Upper lobe of left lung (tissue), 6 donors: ENCODE data around the gene NEUROG3. TPM values are rescaled to one million over a fixed set of nuclear protein-coding genes. Genes with fewer than 3 reads are reported as not detected.

Experiments
- ATAC-seq, 2 donors: fragments of 200-7000 bp; cut with Tn5 transposase; one replicate each; pipeline ENCODE4 v1.9.1; 2022; ENCODE audit warnings: mild to moderate bottlenecking in 2 of 2, moderate library complexity in 2 of 2; ENCODE audit not compliant: low FRiP score in 2 of 2
- DNase-seq, 2 donors: peaks; one replicate each; pipeline ENCODE4 v3.0.0-alpha.2; 2019 to 2020
- H3K27ac ChIP-seq, 4 donors: fragments of 200-600 bp; sonication (generic); one replicate each; pipeline ENCODE4 v1.5.1; 2016 to 2019
- H3K27me3 ChIP-seq, 4 donors: fragments of 200-600 bp; sonication (generic); one replicate each; pipeline ENCODE4 v1.5.1; 2017 to 2019
- H3K36me3 ChIP-seq, 4 donors: fragments of 200-600 bp; sonication (generic); one replicate each; pipeline ENCODE4 v1.5.1; 2016 to 2019
- H3K4me1 ChIP-seq, 4 donors: fragments of 200-600 bp; sonication (generic); one replicate each; pipeline ENCODE4 v1.5.1; 2018 to 2019
- H3K4me3 ChIP-seq, 4 donors: fragments of 200-600 bp; sonication (generic); one replicate each; pipeline ENCODE4 v1.5.1; 2017 to 2019; ENCODE audit warnings: mild to moderate bottlenecking in 2 of 4, moderate library complexity in 1 of 4
- H3K9me3 ChIP-seq, 4 donors: fragments of 200-600 bp; sonication (generic); one replicate each; pipeline ENCODE4 v1.5.1; 2018 to 2019
- EP300 ChIP-seq, 4 donors: sonication (generic); formaldehyde crosslinking; IDR thresholded peaks; one replicate each; pipeline ENCODE4 v1.5.1; 2017; ENCODE audit warnings: antibody characterized with exemption in 4 of 4, control low read depth in 2 of 4
- POLR2A ChIP-seq, 4 donors: fragments of 450-650 bp; IDR thresholded peaks; one replicate each; pipeline ENCODE4 v1.5.1; 2016 to 2017; ENCODE audit warnings: antibody characterized with exemption in 4 of 4, mild to moderate bottlenecking in 2 of 4
- POLR2AphosphoS5 ChIP-seq, 2 donors: sonication (generic); formaldehyde crosslinking; IDR thresholded peaks; one replicate each; pipeline ENCODE4 v1.5.1; 2017; ENCODE audit warnings: antibody characterized with exemption in 2 of 2
- whole genome bisulfite sequencing, 2 donors: methylation state at CpG; one replicate each; pipeline ENCODE4 v1.1.5; 2017 to 2018; 5-methylcytosine and 5-hydroxymethylcytosine counted together
- total RNA-seq, 6 donors: library from RNA; depleted of rRNA in 4 of 6; stranded (reverse); fragments of >200 nt in 4 of 6; gene quantifications; one replicate each; pipeline versions ENCODE4 v1.1.0 to v1.2.1, GENCODE V29; 2016 to 2021
- TF ChIP-seq, protein P1 (sequence below), 6 experiments: fragments of 450-650 bp in 4 of 6; fragments of 200-600 bp in 2 of 6; sonication (generic) in 2 of 6; IDR thresholded peaks; one replicate each; pipeline ENCODE4 v1.5.1; 2016 to 2019; ENCODE audit warnings: antibody characterized with exemption in 6 of 6
- donor health status: DM: no; HTN: no; CAD: no; lungs with moderate emphysema.
- donor health status: DM: no; HTN: yes; CAD: no; lungs with severe emphysema.

Gene NEUROG3
- total RNA-seq, 6 donors from 2014 or later = not detected

DNA sequence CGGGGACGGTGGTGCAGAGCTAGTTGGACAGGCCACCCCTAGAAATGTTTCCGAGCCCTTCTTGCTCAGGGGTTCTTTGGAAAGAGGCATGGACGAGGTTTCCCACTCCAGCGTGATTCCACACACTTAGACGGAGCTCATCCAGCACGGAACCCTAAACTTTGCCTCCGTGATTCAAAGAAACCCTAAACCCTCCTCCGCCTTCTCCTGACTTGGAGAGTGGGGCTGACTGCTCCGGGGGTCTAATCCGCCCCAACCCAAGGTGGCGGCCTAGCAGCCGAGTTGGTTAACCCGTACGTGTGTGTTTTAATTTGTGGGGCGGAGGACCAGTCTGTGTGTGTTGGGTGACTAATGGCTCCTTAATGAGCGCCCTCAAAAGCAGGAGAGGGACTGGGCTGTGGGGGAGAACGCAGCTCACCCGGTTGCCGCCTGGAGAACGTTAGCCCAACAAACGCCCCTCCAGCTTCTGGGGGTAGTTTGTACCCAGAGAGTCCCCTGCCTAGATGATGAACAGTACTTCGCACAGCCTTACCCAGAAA, 3.8 kb downstream of the NEUROG3 start:
- Histone ChIP-seq H3K27ac (no peak overlapping the region), H3K27me3 (peaks cover 2 to 49% (median 25%) of the 10 kb centered on the region in 4 donors), H3K4me3 (no peak overlapping the region), H3K36me3 (no peaks in the 10 kb centered on the region), H3K9me3 (no peaks in the 10 kb centered on the region), H3K4me1 (peaks cover 13 to 29% (median 18%) of the 10 kb centered on the region in 4 donors)
- ATAC-seq = no peak
- no peak for DNase-seq
- TF ChIP-seq POLR2A (IDR thresholded peaks at IDR 0.05) (no peak), EP300 (IDR thresholded peaks at IDR 0.05) (no peak)
- WGBS, 2 donors = 2 to 5% methylated on average over 7 to 22 of the region's 23 CpGs

- no peak for ATAC-seq
- Histone ChIP-seq H3K27me3 (peaks cover 2 to 44% (median 22%) of the 10 kb centered on the region in 4 donors), H3K4me1 (peaks cover 13 to 21% (median 16%) of the 10 kb centered on the region in 4 donors), H3K36me3 (no peaks in the 10 kb centered on the region), H3K9me3 (no peaks in the 10 kb centered on the region), H3K4me3 (no peak overlapping the region), H3K27ac (no peak overlapping the region)
- TF ChIP-seq EP300 (IDR thresholded peaks at IDR 0.05) (no peak), POLR2A (IDR thresholded peaks at IDR 0.05) (no peak), POLR2AphosphoS5 (IDR thresholded peaks at IDR 0.05) (no peak)
- TF ChIP-seq, protein P1, sequence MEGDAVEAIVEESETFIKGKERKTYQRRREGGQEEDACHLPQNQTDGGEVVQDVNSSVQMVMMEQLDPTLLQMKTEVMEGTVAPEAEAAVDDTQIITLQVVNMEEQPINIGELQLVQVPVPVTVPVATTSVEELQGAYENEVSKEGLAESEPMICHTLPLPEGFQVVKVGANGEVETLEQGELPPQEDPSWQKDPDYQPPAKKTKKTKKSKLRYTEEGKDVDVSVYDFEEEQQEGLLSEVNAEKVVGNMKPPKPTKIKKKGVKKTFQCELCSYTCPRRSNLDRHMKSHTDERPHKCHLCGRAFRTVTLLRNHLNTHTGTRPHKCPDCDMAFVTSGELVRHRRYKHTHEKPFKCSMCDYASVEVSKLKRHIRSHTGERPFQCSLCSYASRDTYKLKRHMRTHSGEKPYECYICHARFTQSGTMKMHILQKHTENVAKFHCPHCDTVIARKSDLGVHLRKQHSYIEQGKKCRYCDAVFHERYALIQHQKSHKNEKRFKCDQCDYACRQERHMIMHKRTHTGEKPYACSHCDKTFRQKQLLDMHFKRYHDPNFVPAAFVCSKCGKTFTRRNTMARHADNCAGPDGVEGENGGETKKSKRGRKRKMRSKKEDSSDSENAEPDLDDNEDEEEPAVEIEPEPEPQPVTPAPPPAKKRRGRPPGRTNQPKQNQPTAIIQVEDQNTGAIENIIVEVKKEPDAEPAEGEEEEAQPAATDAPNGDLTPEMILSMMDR (IDR thresholded peaks at IDR 0.05) = no peak
- 5 to 8% methylated on average over 32 to 41 of the region's 41 CpGs for WGBS, 2 donors
- DNase-seq = peak in 1 of 2 donors; percentile 61
Measured at GRCh38 chr10:69568472-69569395, 4.5 kb downstream of the NEUROG3 start.

DNA sequence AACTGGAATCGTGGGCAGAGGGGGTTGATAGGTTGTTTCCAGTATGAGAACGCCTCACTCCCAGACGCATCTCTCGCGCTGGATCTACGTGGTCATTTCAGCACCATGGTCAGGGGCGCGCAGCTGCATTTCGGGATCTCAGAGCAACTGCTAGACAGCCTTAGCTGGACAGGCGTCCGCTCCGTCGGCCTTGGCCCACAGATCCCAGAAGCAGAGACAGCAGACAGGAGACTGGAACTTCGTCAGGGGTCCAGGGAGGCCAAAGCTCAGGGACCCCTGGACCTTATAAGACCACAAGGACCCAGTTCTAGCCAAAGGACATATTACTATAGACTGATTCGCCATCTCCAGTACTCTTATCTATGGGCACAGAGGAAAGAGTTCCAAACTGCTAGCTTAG, 5.3 kb downstream of the NEUROG3 start:
- TF ChIP-seq POLR2A (IDR thresholded peaks at IDR 0.05) = no peak
- Histone ChIP-seq H3K9me3 (no peaks in the 10 kb centered on the region), H3K4me1 (peaks cover 8 to 13% (median 9%) of the 10 kb centered on the region in 4 donors), H3K4me3 (no peak overlapping the region), H3K36me3 (no peaks in the 10 kb centered on the region), H3K27ac (no peak overlapping the region), H3K27me3 (peaks cover 2 to 39% (median 18%) of the 10 kb centered on the region in 4 donors)
- DNase-seq (no peak), ATAC-seq (peak in 1 of 2 donors; percentile 53)
- 8 to 22% methylated on average over 8 to 9 of the region's 15 CpGs for WGBS, 2 donors

GRCh38 chr10:69562731-69563254, 10.4 kb downstream of the NEUROG3 start:
- Histone ChIP-seq H3K27ac (no peak overlapping the region), H3K36me3 (no peaks in the 10 kb centered on the region), H3K9me3 (no peaks in the 10 kb centered on the region), H3K4me3 (no peak overlapping the region), H3K27me3 (no peaks in the 10 kb centered on the region), H3K4me1 (no peaks in the 10 kb centered on the region)
- ATAC-seq (no peak), DNase-seq (no peak)
- no peak for TF ChIP-seq EP300 (IDR thresholded peaks at IDR 0.05)
- TF ChIP-seq, protein P1 (IDR thresholded peaks at IDR 0.05) = no peak
- TF ChIP-seq POLR2AphosphoS5 (IDR thresholded peaks at IDR 0.05) = no peak
- no peak for TF ChIP-seq POLR2A (IDR thresholded peaks at IDR 0.05)
- WGBS, 2 donors = 79 to 92% methylated on average over 5 of the region's 5 CpGs

- DNase-seq = no peak
- TF ChIP-seq POLR2A (IDR thresholded peaks at IDR 0.05) (no peak), EP300 (IDR thresholded peaks at IDR 0.05) (no peak), POLR2AphosphoS5 (IDR thresholded peaks at IDR 0.05) (no peak)
- TF ChIP-seq, protein P1 (IDR thresholded peaks at IDR 0.05) = no peak
- Histone ChIP-seq H3K36me3 (no peaks in the 10 kb centered on the region), H3K27me3 (no peaks in the 10 kb centered on the region), H3K27ac (no peak overlapping the region), H3K4me3 (no peak overlapping the region), H3K4me1 (no peaks in the 10 kb centered on the region), H3K9me3 (no peaks in the 10 kb centered on the region)
- 61 to 64% methylated on average over 5 of the region's 6 CpGs for WGBS, 2 donors
- ATAC-seq = no peak
Measured at GRCh38 chr10:69559525-69559924, 13.7 kb downstream of the NEUROG3 start.
